GM21825 (cell line): ENCODE data around the gene BPIFB6.

ENCODE experiments used
- ATAC-seq: cut with Tn5 transposase; IDR thresholded peaks from one replicate; pipeline ENCODE4 v1.9.1; 2021; ENCODE audit warnings: mild to moderate bottlenecking, moderate library complexity; ENCODE audit not compliant: unreplicated experiment

Gene BPIFB6

DNA sequence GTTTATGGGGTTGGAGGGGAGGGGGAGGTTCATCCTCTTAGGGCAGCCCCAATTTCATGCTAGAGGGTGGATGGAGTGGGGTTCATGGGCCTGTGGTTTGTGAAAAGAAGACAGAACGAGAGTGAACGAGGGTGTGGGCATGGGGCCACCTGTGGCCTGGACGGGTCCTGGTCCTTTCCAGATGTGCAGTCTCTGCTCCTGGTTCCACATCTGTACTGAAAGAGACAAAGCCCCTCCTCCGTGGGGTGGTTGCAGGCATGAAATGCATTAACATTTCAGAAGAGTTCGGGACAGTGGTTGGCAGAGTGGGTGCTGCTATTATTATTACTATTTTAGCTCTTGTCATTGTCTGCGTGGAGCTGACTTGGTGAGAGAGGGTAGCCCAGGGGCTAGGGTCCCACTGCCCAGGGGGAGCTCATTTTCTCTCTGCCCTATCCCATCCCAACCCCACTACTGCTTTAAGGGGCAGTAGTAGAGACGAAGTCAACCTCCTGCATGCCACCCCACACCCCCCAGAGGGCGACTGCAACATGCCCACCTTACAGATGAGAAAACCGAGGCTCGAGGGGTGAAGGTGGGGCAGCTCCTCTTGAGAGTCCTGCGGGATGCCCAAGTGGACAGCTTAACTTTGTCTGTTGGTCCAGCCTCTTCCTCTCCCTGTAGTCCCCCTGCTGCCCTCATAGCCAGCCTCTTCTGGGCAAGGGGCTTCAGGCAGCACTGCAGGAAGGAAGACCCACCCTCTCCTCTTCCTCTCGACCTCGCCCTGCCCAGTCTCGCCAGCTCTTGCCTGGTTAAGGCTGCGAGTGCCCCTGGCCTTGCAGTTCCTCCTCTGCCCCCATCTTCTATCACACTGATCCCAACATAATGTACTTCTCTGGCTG is 15.5 kb upstream of the BPIFB6 start:
- no peak for ATAC-seq

DNA sequence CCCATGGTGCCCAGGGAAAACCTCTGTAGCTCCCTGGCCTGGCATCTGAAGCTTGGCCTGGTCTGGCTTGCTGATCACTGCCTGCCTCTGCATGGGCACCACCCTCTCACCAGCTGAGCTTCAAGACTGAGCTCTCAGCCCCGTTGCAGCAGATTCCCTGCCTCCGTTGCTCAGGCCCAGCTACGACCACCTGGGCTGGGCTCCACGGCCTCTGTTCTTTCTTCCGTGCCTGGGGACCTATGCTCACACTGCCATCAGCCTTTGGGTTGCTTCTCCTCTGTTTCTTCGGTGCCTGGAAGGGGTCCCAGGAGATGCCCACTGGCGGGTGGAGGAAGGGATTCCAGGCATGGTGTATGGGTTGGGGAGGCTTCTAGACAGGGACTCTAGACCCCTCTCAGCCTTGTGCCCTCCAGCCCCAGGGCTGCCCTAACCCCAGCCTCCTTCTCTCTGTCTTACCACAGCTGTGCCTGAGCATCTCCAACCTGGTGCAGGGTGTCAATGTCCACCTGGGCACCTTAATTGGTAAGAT is 14.8 kb upstream of the BPIFB6 start:
- no peak for ATAC-seq

DNA sequence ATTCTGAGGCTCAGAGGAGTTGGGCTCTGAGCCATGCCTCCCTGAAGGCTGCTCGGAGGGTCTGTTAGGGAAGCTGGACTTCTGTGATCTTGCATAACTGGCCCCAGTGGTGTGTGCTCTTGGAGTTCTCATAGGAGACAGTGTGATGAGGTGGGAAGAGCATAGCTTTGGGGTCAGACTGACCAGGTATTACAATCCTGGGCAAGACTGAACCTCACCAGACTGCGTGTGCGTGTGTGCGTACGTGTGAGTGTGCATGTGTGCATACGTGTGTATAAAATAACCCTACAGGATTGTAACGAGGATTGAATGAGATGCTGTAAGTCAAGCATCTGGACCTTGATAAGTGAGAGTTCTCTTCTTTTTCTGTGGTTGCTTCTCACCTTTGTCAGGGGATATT is 13.9 kb upstream of the BPIFB6 start:
- ATAC-seq: no peak

DNA sequence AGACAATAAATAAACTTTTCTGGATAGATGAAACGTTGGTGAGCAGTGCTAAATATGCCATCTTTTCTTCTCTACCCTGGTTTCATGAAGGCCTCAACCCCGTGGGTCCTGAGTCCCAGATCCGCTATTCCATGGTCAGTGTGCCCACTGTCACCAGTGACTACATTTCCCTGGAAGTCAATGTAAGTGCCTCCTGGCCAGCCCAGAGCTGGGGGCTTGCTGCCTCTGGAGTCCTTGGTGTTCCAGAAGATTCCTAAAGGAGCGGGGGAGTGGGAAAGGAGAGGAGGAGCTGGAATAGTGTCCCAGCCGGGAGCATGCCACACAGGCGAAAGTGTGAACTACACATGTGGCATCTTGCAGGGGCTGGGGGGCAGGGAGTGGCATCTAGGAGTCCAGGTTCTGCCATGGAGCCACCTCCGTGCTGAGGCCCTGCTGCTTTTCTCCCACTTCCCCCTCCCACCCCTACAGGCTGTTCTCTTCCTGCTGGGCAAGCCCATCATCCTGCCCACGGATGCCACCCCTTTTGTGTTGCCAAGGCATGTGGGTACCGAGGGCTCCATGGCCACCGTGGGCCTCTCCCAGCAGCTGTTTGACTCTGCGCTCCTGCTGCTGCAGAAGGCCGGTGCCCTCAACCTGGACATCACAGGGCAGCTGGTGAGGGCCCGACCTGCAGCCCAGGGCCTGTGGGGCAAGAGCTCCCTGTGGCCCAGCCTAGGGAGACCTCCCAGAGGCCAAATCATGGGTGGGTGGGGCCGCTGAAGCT is 13.1 kb upstream of the BPIFB6 start:
- ATAC-seq: no peak

DNA sequence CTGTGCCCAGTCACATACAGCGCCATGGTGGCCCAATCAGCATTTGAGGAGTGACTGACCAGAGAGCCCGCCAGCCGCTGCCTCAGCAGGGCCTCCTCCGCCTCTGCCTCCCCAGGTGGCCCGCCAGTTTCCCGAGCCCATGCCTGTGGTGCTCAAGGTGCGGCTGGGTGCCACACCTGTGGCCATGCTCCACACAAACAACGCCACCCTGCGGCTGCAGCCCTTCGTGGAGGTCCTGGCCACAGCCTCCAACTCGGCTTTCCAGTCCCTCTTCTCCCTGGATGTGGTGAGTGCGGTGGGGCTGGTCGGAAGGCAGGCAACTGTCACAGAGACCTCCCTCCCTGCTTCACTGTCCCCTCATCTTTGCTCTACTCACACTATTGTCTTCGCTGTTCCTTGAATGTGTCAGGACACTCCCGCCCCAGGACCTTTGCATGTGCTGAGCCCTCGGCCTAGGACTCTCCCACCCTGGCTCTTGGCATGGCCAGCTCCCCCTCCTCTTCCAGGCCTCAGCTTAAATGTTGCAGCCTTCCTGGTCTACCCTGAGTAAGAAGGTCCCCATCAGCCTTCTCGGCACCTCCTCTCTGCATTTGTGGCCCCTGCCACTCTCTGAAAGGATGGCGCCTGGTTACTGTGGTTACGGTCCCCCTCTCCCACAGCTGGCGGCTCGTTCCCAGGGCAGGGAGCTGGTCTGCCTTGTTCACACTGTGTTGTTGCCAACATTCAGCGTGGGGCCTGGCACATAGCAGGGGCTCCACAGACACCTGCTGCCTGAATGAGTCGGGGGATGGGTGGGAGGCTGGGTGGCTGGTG is 11.8 kb upstream of the BPIFB6 start:
- no peak for ATAC-seq

DNA sequence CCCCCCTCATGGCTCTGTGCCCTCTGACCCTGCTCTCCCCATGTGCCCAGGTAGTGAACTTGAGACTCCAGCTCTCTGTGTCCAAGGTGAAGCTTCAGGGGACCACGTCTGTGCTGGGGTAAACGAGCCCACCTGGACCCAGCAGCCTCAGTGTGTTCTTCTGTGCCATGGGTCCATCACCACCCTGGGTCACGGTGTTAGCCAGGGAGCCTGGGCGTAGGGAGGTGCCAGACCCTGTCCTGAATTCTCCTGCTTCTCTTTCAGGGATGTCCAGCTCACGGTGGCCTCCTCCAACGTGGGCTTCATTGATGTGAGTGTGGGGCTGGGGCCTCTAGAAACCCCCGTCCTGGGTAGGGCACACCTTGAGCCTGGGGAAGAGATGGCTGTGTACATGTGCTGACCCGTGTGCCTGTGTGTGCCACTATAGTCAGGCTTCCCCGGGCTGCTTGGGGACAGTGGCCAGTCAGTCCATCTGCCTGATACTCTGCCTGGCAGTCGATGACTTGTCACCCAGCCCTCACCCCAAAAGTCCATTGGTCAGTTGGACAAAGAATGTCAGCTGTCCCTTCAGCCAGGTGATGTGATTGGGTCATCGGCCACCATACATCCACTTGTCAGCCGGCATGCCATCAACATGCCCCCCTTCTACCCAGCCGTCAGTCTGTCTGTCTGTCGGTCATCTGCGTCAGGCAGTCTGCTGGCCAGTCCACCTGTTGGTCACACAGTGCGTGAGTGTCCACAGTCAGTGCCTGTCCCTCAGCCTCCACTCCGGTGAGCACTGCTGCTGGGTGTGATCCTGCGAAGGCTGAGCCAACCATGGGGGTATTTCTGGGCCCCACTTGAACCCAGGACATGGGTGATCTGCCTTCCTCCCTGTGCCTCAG is 10.9 kb upstream of the BPIFB6 start:
- ATAC-seq: no peak

DNA sequence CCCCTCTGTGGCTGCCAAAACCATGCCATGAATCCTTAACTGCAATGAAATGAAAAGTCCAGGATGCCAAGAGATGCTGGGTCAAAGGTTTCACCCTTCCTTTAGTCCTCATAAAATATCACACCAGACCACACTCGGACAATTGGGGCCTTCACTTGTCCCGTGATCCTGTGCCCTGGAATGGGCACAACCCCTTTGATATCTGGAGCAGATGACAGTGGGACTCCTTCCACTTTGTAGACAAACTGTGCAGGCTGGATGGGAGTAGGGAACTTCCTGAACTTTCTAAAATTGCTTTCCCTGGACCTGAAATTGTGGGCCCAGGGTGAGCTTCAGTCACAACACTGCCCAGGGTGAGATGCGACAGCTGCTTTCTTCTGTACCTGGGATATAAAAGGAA is 9.6 kb upstream of the BPIFB6 start:
- ATAC-seq: no peak

DNA sequence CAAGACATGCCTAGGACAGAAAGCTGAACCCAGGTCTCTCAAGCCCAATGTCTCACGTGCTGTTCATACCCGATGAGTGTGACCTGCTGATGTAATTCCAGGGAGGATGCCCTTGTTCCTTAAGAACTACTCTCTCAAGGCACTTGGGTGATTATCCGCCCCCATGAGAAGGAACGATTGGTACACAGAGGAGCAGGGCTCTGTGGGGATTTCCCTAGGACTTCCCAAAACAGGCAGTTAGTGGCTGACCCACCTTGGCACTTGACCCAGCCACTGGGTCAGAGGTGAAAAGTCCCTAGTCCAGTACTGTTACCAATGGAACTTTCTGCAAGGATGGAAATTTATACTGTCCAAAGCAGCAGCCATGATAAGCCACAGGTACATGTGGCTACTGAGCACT is 9.2 kb upstream of the BPIFB6 start:
- ATAC-seq: no peak

DNA sequence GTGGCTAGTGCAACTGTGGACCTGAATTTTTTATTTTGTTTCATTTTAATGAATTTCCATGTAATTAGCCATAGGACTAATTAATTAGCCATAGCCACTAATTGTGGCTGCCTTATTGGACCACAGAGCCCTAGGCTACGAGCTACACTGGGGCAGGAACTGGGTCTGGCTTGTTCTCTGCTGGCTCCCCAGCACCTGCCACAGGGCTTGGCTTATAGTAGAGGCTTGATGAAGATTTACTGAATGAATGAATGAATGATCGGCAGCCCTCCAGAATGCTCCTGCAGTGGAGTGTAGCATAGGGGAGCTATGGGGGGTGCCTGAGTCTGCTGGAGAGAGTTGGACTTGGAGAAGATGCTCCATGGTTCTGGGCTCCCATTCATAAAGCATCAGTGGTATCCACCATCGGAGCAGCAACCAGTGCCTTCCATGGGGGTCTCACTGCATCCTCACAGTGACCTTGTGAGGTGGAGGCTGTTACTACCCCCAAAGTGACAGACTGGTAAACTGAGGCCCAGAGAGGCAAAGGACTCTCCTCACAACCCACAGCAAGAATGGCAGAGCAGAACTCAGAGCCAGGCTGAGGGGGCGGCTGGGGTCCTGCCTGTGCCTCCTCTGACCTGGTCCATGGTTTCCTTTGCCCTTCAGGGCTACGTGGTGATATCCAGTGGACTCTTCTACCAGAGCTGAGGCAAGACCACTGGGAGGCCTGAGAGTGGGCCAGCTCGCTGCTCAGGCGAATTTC is 8.6 kb upstream of the BPIFB6 start:
- ATAC-seq: no peak

DNA sequence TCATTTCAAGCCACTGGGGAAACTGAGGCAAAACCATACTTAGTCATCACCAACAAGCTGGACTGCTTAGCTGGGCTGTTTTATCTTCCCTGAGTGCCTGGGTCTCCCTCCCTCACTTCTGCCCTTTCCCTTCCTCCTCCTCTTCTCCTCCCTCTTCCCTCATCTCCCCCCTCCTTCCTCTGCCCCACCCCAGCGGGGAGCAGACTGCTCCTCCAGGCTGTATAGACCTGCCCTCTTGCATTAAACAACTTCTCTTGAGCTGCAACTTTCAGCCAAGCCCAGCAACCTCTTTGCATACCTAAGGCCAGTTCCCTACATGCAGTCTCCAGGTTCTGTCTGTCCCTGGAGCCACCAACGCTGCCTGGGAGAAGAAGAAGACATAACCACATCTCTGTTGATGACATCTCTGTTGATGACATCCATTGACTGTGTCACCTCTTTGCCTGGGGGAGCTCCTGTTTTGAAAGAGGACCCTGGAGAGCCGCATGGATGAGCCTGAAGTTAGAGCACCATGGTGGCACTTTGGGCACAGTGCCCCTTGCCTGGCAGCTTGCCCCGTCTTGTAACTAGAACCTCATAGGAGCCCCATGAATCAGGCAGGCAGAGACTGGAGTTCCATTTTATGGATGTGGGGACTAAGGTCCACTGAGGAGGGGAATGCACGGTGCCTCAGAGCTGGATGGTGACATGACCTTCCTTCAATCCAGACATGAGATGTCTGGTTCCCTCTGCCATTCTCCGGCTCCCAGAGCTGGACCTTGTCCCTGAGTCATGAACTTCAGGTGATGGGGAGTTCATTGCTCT is 7.8 kb upstream of the BPIFB6 start:
- no peak for ATAC-seq

DNA sequence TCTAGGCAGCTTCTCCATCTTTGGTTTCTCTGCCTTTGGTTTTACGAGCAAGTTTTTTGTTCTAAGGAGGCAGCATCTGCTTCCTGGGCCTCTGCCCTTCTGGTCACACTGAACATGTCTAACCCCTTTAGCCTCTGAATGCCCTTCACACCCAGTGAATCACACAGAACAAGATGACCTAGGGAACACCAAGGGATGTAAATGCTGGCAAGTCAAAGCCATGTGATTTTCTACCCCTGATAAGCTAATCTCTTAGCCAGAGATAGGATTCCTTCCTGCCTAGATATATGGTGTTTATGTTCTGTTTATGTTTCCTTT is 7.2 kb upstream of the BPIFB6 start:
- no peak for ATAC-seq

DNA sequence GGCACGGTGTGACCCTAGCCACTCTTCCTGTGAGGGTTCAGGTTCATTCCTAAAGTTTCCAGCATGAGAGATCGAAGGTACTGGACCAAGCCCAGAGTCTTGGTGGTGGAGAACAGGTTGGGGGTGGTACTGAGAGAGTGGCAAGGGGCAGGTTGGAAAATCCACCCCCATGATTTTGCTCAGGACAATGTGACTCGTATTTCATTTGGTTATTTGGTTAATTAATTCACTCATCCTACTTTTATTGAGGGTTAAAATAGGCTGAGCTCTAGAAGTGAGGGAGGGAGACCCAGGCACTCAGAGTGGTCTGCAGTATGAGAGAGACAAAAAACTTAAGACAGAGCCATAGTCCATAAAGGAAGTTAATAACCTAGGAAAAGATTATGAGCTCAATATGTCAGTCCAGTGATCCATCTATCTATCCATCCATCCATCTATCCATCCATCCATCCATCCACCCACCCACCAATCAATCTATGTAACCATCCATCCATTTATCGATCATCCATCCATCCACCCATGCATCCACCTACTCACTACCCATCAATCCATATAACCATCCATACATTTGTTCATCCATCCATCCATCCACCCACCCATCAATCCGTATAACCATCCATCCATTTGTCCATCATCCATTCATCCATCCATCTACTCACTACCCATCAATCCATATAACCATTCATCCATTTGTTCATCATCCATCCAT is 6.7 kb upstream of the BPIFB6 start:
- no peak for ATAC-seq

DNA sequence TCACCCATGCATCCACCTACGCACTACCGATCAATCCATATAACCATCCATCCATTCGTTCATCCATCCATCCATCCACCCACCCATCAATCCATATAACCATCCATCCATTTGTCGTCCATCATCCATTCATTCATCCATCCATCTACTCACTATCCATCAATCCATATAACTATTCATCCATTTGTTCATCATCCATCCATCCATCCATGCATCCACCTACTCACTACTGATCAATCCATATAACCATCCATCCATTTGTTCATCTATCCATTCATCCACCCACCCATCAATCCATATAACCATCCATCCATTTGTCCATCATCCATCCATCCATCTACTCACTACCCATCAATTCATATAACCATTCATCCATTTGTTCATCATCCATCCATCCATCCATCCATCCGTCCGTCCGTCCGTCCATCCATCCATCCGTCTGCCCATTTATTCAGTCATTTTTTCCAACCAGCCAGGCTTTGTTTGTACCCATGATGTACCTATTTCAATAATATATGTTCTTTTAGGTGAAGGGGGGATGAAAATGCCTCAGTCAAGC is 6.1 kb upstream of the BPIFB6 start:
- ATAC-seq: no peak

DNA sequence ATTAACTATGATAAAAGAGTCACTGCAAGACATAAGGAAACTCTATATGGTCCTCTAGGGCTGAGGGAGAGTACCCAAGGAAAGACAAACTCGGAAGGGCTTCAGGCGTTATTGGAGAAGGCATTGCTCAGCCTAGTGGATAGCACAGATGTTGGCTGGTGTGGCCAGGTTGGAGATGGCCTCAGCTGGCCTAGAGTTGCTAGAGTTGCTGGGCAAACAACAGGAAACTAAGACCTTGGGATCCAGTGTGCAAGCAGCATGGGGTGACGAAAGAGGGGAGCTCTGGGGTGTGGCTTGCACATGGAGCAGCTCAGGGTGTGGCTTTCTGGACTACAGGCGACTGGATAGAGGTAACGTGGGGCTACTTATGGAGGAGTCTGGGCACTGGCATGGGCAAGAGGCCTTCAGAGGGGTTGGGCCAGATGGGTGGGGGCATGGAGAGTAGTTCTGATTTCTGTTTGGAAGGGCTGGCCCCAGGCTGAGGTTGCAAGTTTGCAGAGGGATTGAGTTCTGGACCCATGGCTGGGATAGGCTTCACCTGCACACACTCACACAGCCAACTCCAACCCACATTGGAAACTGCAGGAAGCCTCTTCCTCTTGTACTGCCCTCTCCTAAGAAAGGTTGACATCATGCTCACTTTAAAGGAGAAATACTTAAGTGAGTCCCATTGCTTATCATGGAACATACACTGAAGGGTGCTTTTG is 5.2 kb upstream of the BPIFB6 start:
- no peak for ATAC-seq

DNA sequence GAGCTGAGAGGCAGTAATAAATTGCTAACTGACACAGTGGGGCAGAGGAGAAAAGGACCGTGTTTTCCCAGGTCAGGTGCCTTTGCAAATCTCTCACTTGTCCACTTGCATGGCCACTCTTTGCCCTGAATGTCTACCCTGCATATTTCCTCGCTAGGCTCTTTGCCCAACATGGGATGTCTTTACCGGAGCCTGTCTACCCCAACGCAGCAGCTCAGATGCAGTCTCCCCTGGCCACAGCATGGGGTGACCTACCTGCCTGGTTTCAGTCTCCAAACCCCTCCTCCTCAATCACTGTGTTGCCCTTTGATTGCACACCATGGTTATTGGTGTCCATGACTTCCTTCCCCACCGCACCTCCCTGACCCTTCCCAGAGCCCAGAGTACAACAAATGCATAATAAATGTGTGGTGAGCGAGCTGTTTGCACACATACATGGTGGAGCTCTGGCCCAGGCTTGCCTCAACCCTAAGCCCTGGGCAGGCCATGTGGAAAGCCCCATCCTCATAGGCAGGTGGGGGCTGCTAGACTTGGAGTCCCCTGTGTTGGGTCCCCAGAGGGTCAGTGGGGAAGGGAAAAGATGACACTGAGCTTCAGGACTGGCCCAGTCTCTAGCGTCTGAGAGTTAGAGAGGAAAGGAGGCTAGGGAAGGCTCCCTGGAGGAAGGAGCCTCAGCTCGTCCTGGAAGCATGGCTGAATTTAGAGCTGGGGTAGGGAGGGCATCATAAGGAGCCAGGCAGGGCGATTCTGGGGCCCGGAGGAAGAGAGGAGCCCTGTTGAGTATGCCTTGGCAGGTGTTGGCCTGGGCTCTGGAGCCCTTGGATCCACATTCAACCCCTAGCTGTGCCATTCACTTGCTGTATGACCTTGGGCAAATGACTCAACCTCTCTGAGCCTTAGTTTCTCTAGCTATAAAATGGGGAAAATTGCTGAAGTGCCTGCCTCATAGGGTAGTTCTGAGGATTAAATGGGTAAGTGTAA is 4.4 kb upstream of the BPIFB6 start:
- no peak for ATAC-seq
